Pancreas (tissue), 10 donors: ENCODE data around the gene RRBP1. TPM values are rescaled to one million over a fixed set of nuclear protein-coding genes. Genes with fewer than 3 reads are reported as not detected.
A peak's percentile ranks its signal among the peaks of the same experiment; 100 is the strongest.

Source experiments
- ATAC-seq, 4 donors: fragments of 200-7000 bp; cut with Tn5 transposase; one replicate each; pipeline versions ENCODE4 v1.8.0 to v1.9.1; 2020; ENCODE audit warnings: mild to moderate bottlenecking in 4 of 4, moderate library complexity in 4 of 4
- DNase-seq, 6 donors: peaks; one replicate each; pipeline ENCODE4 v3.0.0-alpha.2; 2020
- FAIRE-seq: peaks from 2 replicates; lab custom pipeline; 2012; peaks lifted over from hg19 to GRCh38; lab: Jason Lieb, UNC
- H3K27ac ChIP-seq, 4 donors: fragments of 200-600 bp; sonication (generic); 1 replicate in 3 of 4; 2 replicates in 1 of 4; pipeline versions ENCODE4 v1.5.0 to v1.8.0; 2020
- H3K27me3 ChIP-seq, 4 donors: fragments of 200-600 bp; one replicate each; pipeline ENCODE4 v1.8.0; 2021
- H3K36me3 ChIP-seq, 3 donors: fragments of 200-600 bp; sonication (generic) in 1 of 3; one replicate each; pipeline versions ENCODE4 v1.5.0 to v1.8.0; 2020 to 2021
- H3K4me1 ChIP-seq, 3 donors: fragments of 200-600 bp; one replicate each; pipeline ENCODE4 v1.8.0; 2021
- H3K4me3 ChIP-seq, 4 donors: fragments of 200-600 bp; sonication (generic) in 2 of 4; one replicate each; pipeline versions ENCODE4 v1.5.0 to v1.8.0; 2020 to 2021
- H3K9me3 ChIP-seq, 4 donors: fragments of 200-600 bp; one replicate each; pipeline ENCODE4 v1.8.0; 2021
- CTCF ChIP-seq, 4 donors: fragments of 200-600 bp; sonication (generic) in 3 of 4; IDR thresholded peaks; one replicate each; pipeline versions ENCODE4 v1.5.0 to v1.8.0; 2021; ENCODE audit warnings: antibody characterized with exemption in 4 of 4
- WGBS, 2 donors: extraction: QIAGEN DNeasy Blood & Tissue Kit; methylation state at CpG; one replicate each; pipeline ENCODE4 v1.1.7; 2013; 5-methylcytosine and 5-hydroxymethylcytosine counted together
- intact Hi-C, 3 donors: fragments of 100-400 bp; cut with DNase I; formaldehyde crosslinking; loops; one replicate each; pipeline versions ENCODE4 v1.11.1 to v1.14.2; 2022
- polyA plus RNA-seq, 2 donors: library from polyadenylated mRNA; stranded (reverse); fragments of 200-250 nt; gene quantifications; one replicate each; pipeline ENCODE4 v1.2.3, GENCODE V29; 2013
- total RNA-seq, 6 donors: library from RNA; stranded (reverse); fragmentation: NEBNext Ultra II Directional in 4 of 6; extraction: Animal tissue kit (Norgen Biotek cat#: 25700) in 4 of 6; gene quantifications; one replicate each; pipeline versions ENCODE4 v1.2.1 to v1.2.4, GENCODE V29; 2021 to 2023
- donor health status: healthy with polysubstance abuse.
- donor health status: DM: no; HTN: no; CAD: no; lungs with moderate emphysema.
- donor health status: DM: no; HTN: no; CAD: no.
- donor health status: control.
- donor health status: control.
- donor health status: Bipolar disorder and iron deficiency.
- donor health status: DM: yes; HTN: yes; CAD: no.
- donor health status: DM: no; HTN: no; CAD: no.
- donor health status: DM: no; HTN: no; CAD: no.
- donor health status: DM: yes; HTN: yes; CAD: no.

RRBP1 gene
- total and polyA plus RNA-seq, 8 donors = 170 to 442 (median 348) TPM

GRCh38 chr20:17682889-17683198 lies 802 bp upstream of the RRBP1 start:
- Histone ChIP-seq H3K27me3 (no peaks in the 10 kb centered on the region), H3K4me3 (peak overlapping the region; percentile 6 to 87 (median 58)), H3K9me3 (no peaks in the 10 kb centered on the region), H3K36me3 (peaks cover 0 to under 1% (median 0%) of the 10 kb centered on the region in 3 donors), H3K4me1 (peaks cover 21 to 38% (median 31%) of the 10 kb centered on the region in 3 donors), H3K27ac (peak overlapping the region; percentile 64 to 97 (median 92))
- ATAC-seq = no peak
- no peak for FAIRE-seq
- TF ChIP-seq CTCF (IDR thresholded peaks at IDR 0.05) = no peak
- intact Hi-C loops = loop anchor here in 1 of 3 donors (10.0 kb wide), 1 partner anchor 202 kb away; no protein-coding TSS in a partner anchor
- WGBS, 2 donors = 5 to 6% methylated on average over 10 of the region's 10 CpGs
- no peak for DNase-seq

GRCh38 chr20:17681726-17682102 lies 328 bp downstream of the RRBP1 start:
- 1% methylated on average over 42 to 65 of the region's 65 CpGs for WGBS, 2 donors
- DNase-seq (no peak), ATAC-seq (peak in 1 of 4 donors; percentile 0), FAIRE-seq (no peak)
- Histone ChIP-seq H3K36me3 (peaks cover 0 to 12% (median 0%) of the 10 kb centered on the region in 3 donors), H3K27ac (peak overlapping the region; percentile 95 to 97 (median 96)), H3K4me3 (peak overlapping the region; percentile 65 to 87 (median 84)), H3K4me1 (peaks cover 24 to 43% (median 40%) of the 10 kb centered on the region in 3 donors), H3K9me3 (no peaks in the 10 kb centered on the region), H3K27me3 (no peaks in the 10 kb centered on the region)
- intact Hi-C loops = loop anchor here in 1 of 3 donors (10.0 kb wide), 1 partner anchor 203 kb away; no protein-coding TSS in a partner anchor
- no peak for TF ChIP-seq CTCF (IDR thresholded peaks at IDR 0.05)

GRCh38 chr20:17680836-17681725 lies 961 bp downstream of the RRBP1 start:
- H3K9me3 ChIP-seq = no peaks in the 10 kb centered on the region
- peak; percentile 77 to 95 (median 90) for DNase-seq
- peak overlapping the region; percentile 95 to 97 (median 96) for H3K27ac ChIP-seq
- intact Hi-C loops = loop anchor here in 1 of 3 donors (10.0 kb wide), 1 partner anchor 204 kb away; no protein-coding TSS in a partner anchor
- H3K4me1 ChIP-seq = peaks cover 31 to 49% (median 45%) of the 10 kb centered on the region in 3 donors
- peak; percentile 5 to 28 (median 19) for ATAC-seq
- peak overlapping the region; percentile 45 to 87 (median 84) for H3K4me3 ChIP-seq
- 0% methylated on average over 75 to 110 of the region's 110 CpGs for WGBS, 2 donors
- FAIRE-seq = no peak
- no peaks in the 10 kb centered on the region for H3K27me3 ChIP-seq
- H3K36me3 ChIP-seq = peaks cover 0 to 16% (median 0%) of the 10 kb centered on the region in 3 donors
- TF ChIP-seq CTCF (IDR thresholded peaks at IDR 0.05) = peak in 1 of 4 donors; percentile 44

- FAIRE-seq (no peak), ATAC-seq (peak; percentile 2 to 7 (median 7))
- no peak for TF ChIP-seq CTCF (IDR thresholded peaks at IDR 0.05)
Observed at GRCh38 chr20:17679941-17680835, 1.9 kb downstream of the RRBP1 start.

More at GRCh38 chr20:17679941-17680835, 1.9 kb downstream of the RRBP1 start:
- peaks cover 0 to 16% (median 0%) of the 10 kb centered on the region in 3 donors for H3K36me3 ChIP-seq
- H3K4me3 ChIP-seq = peak overlapping the region; percentile 45 to 87 (median 84)
- H3K9me3 ChIP-seq = no peaks in the 10 kb centered on the region
- 3 to 11% methylated on average over 27 of the region's 27 CpGs for WGBS, 2 donors
- intact Hi-C loops = loop anchor here in 1 of 3 donors (10.0 kb wide), 1 partner anchor 205 kb away; no protein-coding TSS in a partner anchor
- peak; percentile 64 to 80 (median 70) for DNase-seq
- H3K27ac ChIP-seq = peak overlapping the region; percentile 93 to 97 (median 96)
- no peaks in the 10 kb centered on the region for H3K27me3 ChIP-seq
- H3K4me1 ChIP-seq = peaks cover 37 to 54% (median 52%) of the 10 kb centered on the region in 3 donors
